Stimulated activated CD4-positive, alpha-beta T cell treated with anti-CD3 and anti-CD28 coated beads, Interleukin-1b, Interleukin-23, amount 100 ng/mL, for 1 hour (primary cell): ENCODE results near the gene GGTA1.
"Not testable (repeated sequence)": the region's sequence is repeated elsewhere in the genome, so short reads cannot be mapped to it uniquely, and the experiment has no call there.

Experiments used
- DNase-seq, 2 donors: peaks; one replicate each; pipeline ENCODE4 v3.0.0-alpha.2; 2020; ENCODE audit warnings: low read depth in 2 of 2

Gene GGTA1

DNA sequence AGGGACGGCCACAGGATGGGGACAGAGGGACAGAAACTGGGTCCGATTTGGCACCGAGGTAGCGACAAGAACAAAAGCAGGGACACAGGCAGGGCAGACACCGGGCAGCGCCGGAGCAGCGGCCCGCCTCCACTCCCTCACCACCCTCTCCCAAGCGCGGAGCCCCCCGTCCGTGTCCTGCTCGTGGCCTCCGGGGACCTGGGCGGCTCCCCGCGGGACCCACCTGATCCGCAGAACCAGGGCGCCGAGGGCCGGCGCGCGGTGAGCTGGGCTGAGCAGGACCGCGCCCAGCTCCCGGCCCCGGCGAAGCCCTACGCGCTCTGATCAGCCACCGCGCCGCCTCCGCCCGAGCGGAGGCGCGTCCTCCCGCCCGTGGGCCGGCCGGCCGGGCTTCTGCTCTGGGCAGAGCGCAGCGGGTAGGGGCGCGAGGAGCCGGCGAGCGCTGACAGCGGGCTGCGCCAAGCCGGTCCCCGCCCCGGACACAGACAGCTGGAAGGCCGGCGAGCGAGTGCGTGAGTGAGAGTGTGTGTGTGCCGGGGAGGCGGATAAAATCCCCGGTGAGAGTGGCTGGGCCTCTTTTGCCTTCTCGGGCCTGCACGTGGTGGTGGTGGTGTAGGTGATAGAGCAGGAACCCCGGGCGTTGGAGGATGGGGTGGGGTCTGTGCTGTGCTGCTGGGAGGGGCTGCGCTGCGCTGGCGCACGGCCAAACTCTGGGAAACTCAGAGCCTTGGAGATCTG lies at the start of gene GGTA1:
Gene GGTA1 (minus strand): TSS at position 418 of the 738 bp plus-strand sequence. CDS start 31,922 bp downstream, outside the sequence.
- DNase-seq = no peak

GRCh38 chr9:121548666-121549065 lies 49.0 kb upstream of the GGTA1 start:
- DNase-seq = no peak

DNA sequence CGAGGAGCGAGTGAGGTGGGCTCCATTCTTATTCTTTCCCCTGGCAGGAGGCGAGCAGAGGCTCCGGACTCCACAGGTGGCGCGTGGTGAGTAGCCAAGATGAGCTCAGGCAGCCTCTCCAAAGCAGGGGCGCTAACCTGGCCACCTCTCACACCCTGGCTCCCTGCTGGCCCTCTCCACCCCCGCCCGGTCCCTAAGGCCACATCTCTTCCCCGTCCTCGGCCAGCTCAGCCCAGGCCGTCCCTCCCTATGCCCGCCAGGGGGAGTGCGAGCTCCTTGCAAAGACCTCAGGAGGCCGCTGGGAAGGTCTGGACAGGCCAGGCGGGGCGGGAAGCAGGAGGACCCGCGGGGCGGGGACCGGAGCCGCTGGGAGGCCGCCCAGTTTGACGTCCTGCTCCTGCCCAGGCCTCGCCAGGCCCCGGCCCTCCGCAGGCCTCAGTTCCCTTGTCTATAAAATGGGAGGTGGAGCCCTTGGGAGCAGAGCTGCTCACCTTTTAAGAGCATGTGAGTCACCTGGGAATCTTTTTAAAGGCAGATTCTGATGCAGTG lies 46.3 kb upstream of the GGTA1 start:
- peak; percentile 8 to 35 for DNase-seq

- DNase-seq = no peak
Observed at GRCh38 chr9:121545150-121545874, 45.7 kb upstream of the GGTA1 start.

- DNase-seq = no peak
Observed at GRCh38 chr9:121542025-121542424, 42.4 kb upstream of the GGTA1 start.

- DNase-seq = no peak
Observed at GRCh38 chr9:121541256-121541655, 41.6 kb upstream of the GGTA1 start.

- no peak for DNase-seq
Observed at GRCh38 chr9:121538221-121538620, 38.6 kb upstream of the GGTA1 start.

- DNase-seq = no peak
Observed at GRCh38 chr9:121537283-121537682, 37.6 kb upstream of the GGTA1 start.

DNA sequence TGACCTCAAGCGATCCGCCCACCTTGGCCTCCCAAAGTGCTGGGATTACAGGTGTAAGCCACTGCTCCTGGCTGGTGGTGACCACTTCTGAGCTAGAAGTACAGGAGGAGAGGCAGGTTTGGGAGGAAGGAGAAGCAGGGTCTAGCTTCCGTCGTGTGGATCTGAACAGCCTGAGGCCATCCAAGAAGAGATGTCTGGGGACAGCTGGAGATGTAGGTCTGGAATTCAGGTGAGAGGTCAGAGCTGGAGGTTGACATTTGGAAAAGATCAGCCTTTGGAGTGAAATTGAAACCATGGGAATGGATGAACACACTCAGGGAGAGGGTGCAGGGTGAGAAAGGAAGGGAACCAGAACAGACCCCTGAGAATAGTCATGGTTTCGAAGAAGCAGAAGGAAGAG lies 33.2 kb upstream of the GGTA1 start:
- DNase-seq = no peak

DNA sequence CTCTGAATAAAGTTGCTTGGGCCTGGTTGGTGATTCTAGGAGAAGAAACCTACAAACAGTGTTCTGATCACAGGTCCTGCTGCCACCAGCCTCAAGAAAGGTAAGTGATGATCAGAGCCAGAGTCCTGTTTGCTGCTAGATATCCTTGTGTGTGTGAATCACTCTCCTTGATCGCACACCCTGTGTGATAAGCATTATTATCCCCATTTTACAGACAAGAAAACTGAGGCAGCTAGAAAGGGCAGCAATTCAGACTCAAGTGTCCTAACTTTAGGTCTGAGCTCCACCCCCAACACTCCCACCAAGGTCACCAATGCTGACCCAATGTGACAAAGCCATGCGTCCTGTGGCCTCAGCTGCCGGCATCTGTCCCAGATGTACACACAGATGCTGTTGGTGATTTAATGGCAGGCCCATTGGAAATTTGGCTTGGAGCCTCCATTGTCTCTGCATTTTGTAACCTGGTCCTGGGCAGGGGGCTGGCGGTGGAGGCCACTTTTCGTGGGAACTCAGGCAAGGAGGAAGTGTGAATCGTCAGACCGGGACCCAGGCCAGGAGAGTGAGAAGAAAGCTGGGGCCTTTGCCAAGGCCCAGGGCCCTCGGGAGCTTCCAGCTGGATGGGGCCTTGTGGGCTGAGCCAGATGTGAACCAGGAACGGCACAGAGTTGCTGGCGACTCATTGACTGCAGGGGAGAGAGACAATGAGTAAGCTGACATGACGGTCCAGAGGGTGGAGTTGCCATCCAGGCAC lies 29.8 kb upstream of the GGTA1 start:
- no peak for DNase-seq

DNA sequence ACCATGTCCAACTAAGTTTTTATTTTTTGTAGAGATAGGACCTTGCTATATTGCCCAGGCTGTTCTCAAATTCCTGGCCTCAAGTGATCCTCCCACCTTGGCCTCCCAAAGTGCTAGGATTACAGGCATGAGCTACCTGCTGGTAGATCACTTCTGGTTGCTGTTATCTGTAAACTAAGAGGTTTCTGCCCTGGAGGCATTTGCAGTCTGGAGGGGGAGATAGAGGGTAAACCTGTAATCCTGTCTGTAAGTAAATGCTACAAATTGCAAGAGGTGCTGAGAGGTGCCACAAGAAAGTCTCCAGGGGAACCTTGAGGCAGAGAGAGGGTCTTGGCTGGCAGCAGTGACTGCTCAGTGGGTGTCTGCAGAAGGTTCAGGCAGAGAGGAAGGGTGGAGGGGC lies 29.0 kb upstream of the GGTA1 start:
- no peak for DNase-seq

DNA sequence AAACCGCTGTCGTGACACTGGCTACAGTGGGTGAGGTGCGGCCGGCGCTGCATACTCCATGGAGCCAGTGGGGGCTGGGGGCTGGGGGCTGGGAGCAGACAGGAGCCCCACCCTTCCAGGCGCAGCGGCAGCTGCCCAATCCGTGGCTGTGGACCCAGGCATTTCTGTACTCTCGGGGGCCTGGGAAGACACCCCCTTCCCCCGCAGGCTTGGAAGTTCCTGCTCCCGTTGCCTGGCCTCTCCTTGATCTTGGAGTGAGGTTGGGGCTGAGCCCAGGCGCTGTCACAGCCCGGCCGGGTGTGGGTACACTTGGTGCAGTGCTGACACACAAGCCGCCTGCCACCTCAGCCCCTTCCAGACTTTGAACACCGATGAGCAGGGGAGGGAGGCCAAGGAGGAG lies 27.7 kb upstream of the GGTA1 start:
- no peak for DNase-seq

DNA sequence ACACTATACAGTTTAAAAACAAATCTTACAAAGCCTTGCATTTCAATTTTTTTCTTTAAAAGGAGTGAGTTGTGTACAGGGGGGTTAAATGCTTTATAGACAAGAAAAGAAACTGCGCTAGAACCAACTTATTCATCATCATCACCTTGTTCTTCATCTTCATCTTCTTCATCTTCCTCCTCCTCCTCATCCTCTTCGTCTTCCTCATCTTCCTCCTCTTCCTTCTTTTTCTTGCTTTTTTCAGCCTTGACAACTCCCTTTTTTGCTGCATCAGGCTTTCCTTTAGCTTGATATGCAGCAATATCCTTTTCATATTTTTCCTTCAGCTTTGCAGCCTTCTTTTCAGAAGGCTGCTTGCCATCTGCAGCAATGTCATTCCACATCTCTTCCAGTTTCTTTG lies 20.0 kb upstream of the GGTA1 start:
- not testable (repeated sequence) for DNase-seq

GRCh38 chr9:121518634-121519033 lies 19.0 kb upstream of the GGTA1 start:
- no peak for DNase-seq

DNA sequence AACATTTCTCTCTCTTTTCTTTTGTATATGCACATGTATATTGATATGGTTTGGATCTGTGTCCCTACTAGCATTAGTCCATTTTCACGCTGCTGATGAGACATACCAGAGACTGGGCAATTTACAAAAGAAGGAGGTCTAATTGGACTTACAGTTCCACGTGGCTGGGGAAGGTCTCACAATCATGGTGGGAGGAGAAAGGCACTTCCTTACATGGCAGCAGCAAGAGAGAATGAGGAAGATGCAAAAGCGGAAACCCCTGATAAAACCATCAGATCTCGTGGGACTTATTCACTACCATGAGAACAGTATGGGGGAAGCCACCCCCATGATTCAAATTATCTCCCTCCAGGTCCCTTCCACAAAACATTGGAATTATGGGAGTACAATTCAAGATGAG lies 13.5 kb upstream of the GGTA1 start:
- not testable (repeated sequence) for DNase-seq

- DNase-seq = no peak
Observed at GRCh38 chr9:121510766-121511550, 11.3 kb upstream of the GGTA1 start.

DNA sequence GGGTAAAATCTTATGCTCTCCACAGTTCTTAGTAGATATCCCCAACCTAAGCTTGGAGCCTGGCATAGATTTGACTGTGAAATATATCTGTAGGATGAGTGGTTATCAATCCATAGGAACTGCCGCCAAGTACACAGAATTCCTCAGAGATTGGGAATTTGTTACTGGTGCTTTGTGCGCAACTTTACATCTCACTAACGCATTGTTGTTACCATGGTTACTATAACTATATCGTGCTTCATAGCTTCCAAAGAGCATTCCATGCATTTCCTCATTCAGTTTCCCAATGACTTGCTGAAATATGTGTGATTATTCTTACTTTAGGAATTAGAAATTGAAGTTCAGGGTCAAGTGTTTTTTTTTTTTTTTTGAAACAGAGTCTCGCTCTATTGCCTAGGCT lies 9.5 kb upstream of the GGTA1 start:
- DNase-seq = no peak

DNA sequence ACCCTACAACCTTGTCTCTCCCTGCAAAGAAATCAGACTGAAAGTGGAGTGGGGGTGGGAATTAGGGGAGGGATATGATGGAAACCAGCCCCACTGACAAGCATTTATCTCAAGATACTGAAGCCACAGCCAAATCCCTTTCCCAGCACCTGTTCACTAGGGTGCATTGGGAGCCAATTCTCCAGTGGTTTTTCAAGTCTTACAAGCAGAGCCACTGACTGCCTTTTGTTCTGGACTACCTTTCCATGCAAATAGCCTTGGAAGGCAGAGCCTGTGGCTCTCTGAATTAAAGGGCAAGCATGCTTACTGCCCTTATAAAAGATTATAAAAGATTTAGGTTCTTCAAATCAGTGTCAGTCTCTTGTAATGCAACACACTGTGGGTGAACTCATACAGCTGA lies 8.8 kb upstream of the GGTA1 start:
- no peak for DNase-seq

GRCh38 chr9:121505903-121506735 lies 6.5 kb upstream of the GGTA1 start:
- no peak for DNase-seq

DNA sequence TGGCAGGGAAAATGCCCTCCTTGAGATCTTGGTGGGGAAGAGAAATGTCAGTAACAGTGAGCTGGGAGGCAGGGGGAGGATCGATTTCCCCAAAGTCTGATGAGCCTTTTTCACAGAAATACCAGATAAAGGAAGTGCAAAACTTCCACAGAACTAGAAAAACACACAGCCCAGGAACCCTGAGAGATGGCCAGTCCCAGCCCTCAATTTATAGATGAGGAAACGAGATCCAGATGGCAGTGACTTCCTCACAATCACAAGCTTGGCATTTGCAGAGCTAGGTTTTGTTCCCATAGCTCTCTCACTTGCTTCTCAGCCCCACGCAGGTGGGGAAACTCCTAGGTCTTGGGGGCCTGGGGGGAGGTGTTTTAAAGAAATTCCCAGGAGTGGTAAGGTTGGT lies 3.8 kb upstream of the GGTA1 start:
- no peak for DNase-seq

DNA sequence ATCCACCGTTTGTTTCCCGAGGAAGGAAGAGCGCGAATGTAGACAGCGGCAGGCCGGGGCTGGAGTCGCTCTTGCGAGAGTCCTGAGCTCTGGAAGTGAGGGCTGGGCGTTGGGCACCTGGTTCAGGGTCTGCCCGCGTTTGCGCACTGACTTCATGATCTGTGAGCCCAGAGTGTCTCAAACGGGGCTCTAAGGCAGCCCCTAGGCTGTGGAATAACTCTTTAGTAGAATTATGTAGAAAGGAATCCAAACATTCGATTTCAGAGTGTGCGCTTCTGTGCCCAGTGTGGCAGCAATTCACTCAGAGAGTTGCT lies 478 bp upstream of the GGTA1 start:
- no peak for DNase-seq
